Upper lobe of left lung (tissue), 6 donors: ENCODE measurements around the gene ENG. TPM values are rescaled to one million over a fixed set of nuclear protein-coding genes. Genes with fewer than 3 reads are reported as not detected.
A peak's percentile ranks its signal among the peaks of the same experiment; 100 is the strongest.

Source experiments
- ATAC-seq, 2 donors: fragments of 200-7000 bp; cut with Tn5 transposase; one replicate each; pipeline ENCODE4 v1.9.1; 2022; ENCODE audit warnings: mild to moderate bottlenecking in 2 of 2, moderate library complexity in 2 of 2; ENCODE audit not compliant: low FRiP score in 2 of 2
- DNase-seq, 2 donors: peaks; one replicate each; pipeline ENCODE4 v3.0.0-alpha.2; 2019 to 2020
- H3K27ac ChIP-seq, 4 donors: fragments of 200-600 bp; sonication (generic); one replicate each; pipeline ENCODE4 v1.5.1; 2016 to 2019
- H3K27me3 ChIP-seq, 4 donors: fragments of 200-600 bp; sonication (generic); one replicate each; pipeline ENCODE4 v1.5.1; 2017 to 2019
- H3K36me3 ChIP-seq, 4 donors: fragments of 200-600 bp; sonication (generic); one replicate each; pipeline ENCODE4 v1.5.1; 2016 to 2019
- H3K4me1 ChIP-seq, 4 donors: fragments of 200-600 bp; sonication (generic); one replicate each; pipeline ENCODE4 v1.5.1; 2018 to 2019
- H3K4me3 ChIP-seq, 4 donors: fragments of 200-600 bp; sonication (generic); one replicate each; pipeline ENCODE4 v1.5.1; 2017 to 2019; ENCODE audit warnings: mild to moderate bottlenecking in 2 of 4, moderate library complexity in 1 of 4
- H3K9me3 ChIP-seq, 4 donors: fragments of 200-600 bp; sonication (generic); one replicate each; pipeline ENCODE4 v1.5.1; 2018 to 2019
- CTCF ChIP-seq, 6 experiments: fragments of 450-650 bp in 4 of 6; fragments of 200-600 bp in 2 of 6; sonication (generic) in 2 of 6; IDR thresholded peaks; one replicate each; pipeline ENCODE4 v1.5.1; 2016 to 2019; ENCODE audit warnings: antibody characterized with exemption in 6 of 6
- EP300 ChIP-seq, 4 donors: sonication (generic); formaldehyde crosslinking; IDR thresholded peaks; one replicate each; pipeline ENCODE4 v1.5.1; 2017; ENCODE audit warnings: antibody characterized with exemption in 4 of 4, control low read depth in 2 of 4
- POLR2A ChIP-seq, 4 donors: fragments of 450-650 bp; IDR thresholded peaks; one replicate each; pipeline ENCODE4 v1.5.1; 2016 to 2017; ENCODE audit warnings: antibody characterized with exemption in 4 of 4, mild to moderate bottlenecking in 2 of 4
- POLR2AphosphoS5 ChIP-seq, 2 donors: sonication (generic); formaldehyde crosslinking; IDR thresholded peaks; one replicate each; pipeline ENCODE4 v1.5.1; 2017; ENCODE audit warnings: antibody characterized with exemption in 2 of 2
- WGBS, 2 donors: methylation state at CpG; one replicate each; pipeline ENCODE4 v1.1.5; 2017 to 2018; 5-methylcytosine and 5-hydroxymethylcytosine counted together
- total RNA-seq, 6 donors: library from RNA; depleted of rRNA in 4 of 6; stranded (reverse); fragments of >200 nt in 4 of 6; gene quantifications; one replicate each; pipeline versions ENCODE4 v1.1.0 to v1.2.1, GENCODE V29; 2016 to 2021
- donor health status: DM: no; HTN: no; CAD: no; lungs with moderate emphysema.
- donor health status: DM: no; HTN: yes; CAD: no; lungs with severe emphysema.

The ENG gene
- total RNA-seq, 6 donors from 2014 or later: 45.7 to 378 (median 178) TPM

- peaks cover 27 to 43% (median 31%) of the 10 kb centered on the region in 4 donors for H3K4me1 ChIP-seq
- ATAC-seq: no peak
- no peaks in the 10 kb centered on the region for H3K9me3 ChIP-seq
- H3K4me3 ChIP-seq: no peak overlapping the region
- TF ChIP-seq POLR2A (IDR thresholded peaks at IDR 0.05): no peak
- TF ChIP-seq CTCF (IDR thresholded peaks at IDR 0.05): no peak
- TF ChIP-seq EP300 (IDR thresholded peaks at IDR 0.05): no peak
- no peak for TF ChIP-seq POLR2AphosphoS5 (IDR thresholded peaks at IDR 0.05)
- H3K27me3 ChIP-seq: no peaks in the 10 kb centered on the region
- peak overlapping the region in 1 of 4 donors; percentile 8 for H3K27ac ChIP-seq
- peak in 1 of 2 donors; percentile 60 for DNase-seq
- 94 to 96% methylated on average over 13 to 14 of the region's 14 CpGs for WGBS, 2 donors
- peaks cover 8 to 71% (median 41%) of the 10 kb centered on the region in 4 donors for H3K36me3 ChIP-seq
Measured at GRCh38 chr9:127806871-127807270, 47.6 kb downstream of the ENG start.

GRCh38 chr9:127805620-127806019, 48.8 kb downstream of the ENG start:
- no peak for DNase-seq
- H3K4me1 ChIP-seq: peaks cover 35 to 52% (median 37%) of the 10 kb centered on the region in 4 donors
- 76 to 77% methylated on average over 8 of the region's 8 CpGs for WGBS, 2 donors

GRCh38 chr9:127803507-127804352, 50.7 kb downstream of the ENG start:
- H3K4me1 ChIP-seq: peaks cover 28 to 39% (median 31%) of the 10 kb centered on the region in 4 donors
- H3K27ac ChIP-seq: peak overlapping the region; percentile 94 to 96 (median 95)
- TF ChIP-seq CTCF (IDR thresholded peaks at IDR 0.05) (no peak), POLR2A (IDR thresholded peaks at IDR 0.05) (peak in 1 of 4 donors; percentile 7)
- H3K27me3 ChIP-seq: no peaks in the 10 kb centered on the region
- WGBS, 2 donors: 36 to 37% methylated on average over 14 to 17 of the region's 18 CpGs
- H3K9me3 ChIP-seq: no peaks in the 10 kb centered on the region
- DNase-seq (peak; percentile 41 to 70), ATAC-seq (peak in 1 of 2 donors; percentile 41)
- H3K4me3 ChIP-seq: peak overlapping the region; percentile 42 to 91 (median 80)
- H3K36me3 ChIP-seq: peaks cover 8 to 46% (median 26%) of the 10 kb centered on the region in 4 donors

More at GRCh38 chr9:127805620-127806019, 48.8 kb downstream of the ENG start:
- H3K27me3 ChIP-seq: no peaks in the 10 kb centered on the region
- H3K36me3 ChIP-seq: peaks cover 8 to 61% (median 35%) of the 10 kb centered on the region in 4 donors
- no peak overlapping the region for H3K4me3 ChIP-seq
- H3K27ac ChIP-seq: peak overlapping the region in 1 of 4 donors; percentile 94
- H3K9me3 ChIP-seq: no peaks in the 10 kb centered on the region
- TF ChIP-seq EP300 (IDR thresholded peaks at IDR 0.05) (no peak), POLR2AphosphoS5 (IDR thresholded peaks at IDR 0.05) (no peak), CTCF (IDR thresholded peaks at IDR 0.05) (peak in 2 of 6 experiments; percentile 6 to 20), POLR2A (IDR thresholded peaks at IDR 0.05) (no peak)
- no peak for ATAC-seq

GRCh38 chr9:127802576-127803443, 51.6 kb downstream of the ENG start, which contains the start of gene FPGS:
Gene FPGS (plus strand): TSS chr9:127802882. CDS start chr9:127802925, 43 bp downstream.
- peak; percentile 67 to 76 for TF ChIP-seq POLR2AphosphoS5 (IDR thresholded peaks at IDR 0.05)
- TF ChIP-seq EP300 (IDR thresholded peaks at IDR 0.05): no peak
- TF ChIP-seq CTCF (IDR thresholded peaks at IDR 0.05): no peak
- peak in 3 of 4 donors; percentile 7 to 85 (median 73) for TF ChIP-seq POLR2A (IDR thresholded peaks at IDR 0.05)
- Histone ChIP-seq H3K9me3 (no peaks in the 10 kb centered on the region), H3K4me1 (peaks cover 28 to 39% (median 31%) of the 10 kb centered on the region in 4 donors), H3K27ac (peak within 1 kb of the TSS; percentile 94 to 96 (median 95)), H3K4me3 (peak within 1 kb of the TSS; percentile 42 to 91 (median 80)), H3K36me3 (peaks cover 8 to 37% (median 17%) of the 10 kb centered on the region in 4 donors), H3K27me3 (no peaks in the 10 kb centered on the region)
- DNase-seq (peak; percentile 93 to 96), ATAC-seq (peak; percentile 93 to 95)
- WGBS, 2 donors: 0% methylated on average over 4 to 34 of the region's 83 CpGs
